Hepatocyte (in vitro differentiated cells): ENCODE data around the gene RPTOR. TPM values are rescaled to one million over a fixed set of nuclear protein-coding genes. Genes with fewer than 3 reads are reported as not detected.

Source experiments
- DNase-seq: peaks from one replicate; pipeline ENCODE4 v3.0.0-alpha.2; 2016; ENCODE audit warnings: low spot score
- H2AFZ ChIP-seq: fragments of 200-600 bp; sonication (generic); 2 replicates; pipeline ENCODE4 v1.6.0; 2016; ENCODE audit warnings: antibody characterized with exemption, mild to moderate bottlenecking
- H3K27ac ChIP-seq: fragments of 200-600 bp; sonication (generic); 2 replicates; pipeline ENCODE4 v1.5.1; 2016; ENCODE audit warnings: mild to moderate bottlenecking
- H3K27me3 ChIP-seq: fragments of 200-600 bp; sonication (generic); 2 replicates; pipeline ENCODE4 v1.6.1; 2016
- H3K36me3 ChIP-seq: fragments of 200-600 bp; sonication (generic); replicated peaks from 2 replicates; pipeline ENCODE4 v1.5.1; 2016; ENCODE audit warnings: low read depth; ENCODE audit not compliant: insufficient read depth
- H3K4me1 ChIP-seq: fragments of 200-600 bp; sonication (generic); 2 replicates; pipeline ENCODE4 v1.5.1; 2016; ENCODE audit warnings: mild to moderate bottlenecking, moderate library complexity; ENCODE audit not compliant: insufficient read depth
- H3K4me2 ChIP-seq: fragments of 200-600 bp; sonication (generic); 2 replicates; pipeline ENCODE4 v1.6.0; 2016
- H3K4me3 ChIP-seq: fragments of 200-600 bp; sonication (generic); 2 replicates; pipeline ENCODE4 v1.5.1; 2016; ENCODE audit warnings: mild to moderate bottlenecking
- H3K79me2 ChIP-seq: fragments of 200-600 bp; sonication (generic); 2 replicates; pipeline ENCODE4 v1.6.0; 2017; ENCODE audit warnings: mild to moderate bottlenecking
- H3K9me2 ChIP-seq: fragments of 200-600 bp; sonication (generic); replicated peaks from 2 replicates; pipeline ENCODE4 v1.6.0; 2017; ENCODE audit warnings: mild to moderate bottlenecking; ENCODE audit not compliant: insufficient read depth
- H3K9me3 ChIP-seq: fragments of 200-600 bp; sonication (generic); 2 replicates; pipeline ENCODE4 v1.5.1; 2016; ENCODE audit warnings: low read depth, mild to moderate bottlenecking
- H4K20me1 ChIP-seq: fragments of 200-600 bp; sonication (generic); 2 replicates; pipeline ENCODE4 v1.6.0; 2016; ENCODE audit warnings: mild to moderate bottlenecking; ENCODE audit not compliant: insufficient read depth, poor library complexity, severe bottlenecking
- EZH2 ChIP-seq: fragments of 200-600 bp; sonication (generic); IDR thresholded peaks from 2 replicates; pipeline ENCODE4 v1.6.1; 2016; ENCODE audit warnings: antibody characterized with exemption, mild to moderate bottlenecking, borderline replicate concordance
- EZH2phosphoT487 ChIP-seq: fragments of 200-600 bp; sonication (generic); IDR thresholded peaks from one replicate; pipeline ENCODE4 v1.6.1; 2018; ENCODE audit warnings: antibody characterized with exemption, mild to moderate bottlenecking, low read depth, moderate library complexity; ENCODE audit not compliant: unreplicated experiment, severe bottlenecking
- WGBS: methylation state at CpG from one replicate; pipeline ENCODE4 v1.1.6; 2016; ENCODE audit warnings: low lambda C conversion rate; ENCODE audit errors: missing lambda C conversion rate; 5-methylcytosine and 5-hydroxymethylcytosine counted together
- polyA plus RNA-seq: library from polyadenylated mRNA; unstranded; fragments of >200 nt; fragmentation: Nextera tagmentation; extraction: Ambion mirVana; gene quantifications from 2 replicates; pipeline ENCODE4 v1.2.1, GENCODE V29; 2016
- total RNA-seq: library from RNA; depleted of rRNA; stranded (reverse); fragments of >200 nt; gene quantifications from 2 replicates; pipeline ENCODE4 v1.2.3, GENCODE V29; 2014
- TF ChIP-seq, protein P1 (sequence below): fragments of 200-600 bp; sonication (generic); IDR thresholded peaks from 2 replicates; pipeline ENCODE4 v1.5.1; 2016; ENCODE audit warnings: antibody characterized with exemption, mild to moderate bottlenecking; ENCODE audit not compliant: poor library complexity

RPTOR gene
- total and polyA plus RNA-seq, 2 experiments from 2014 or later = 14.1 to 20.6 TPM

GRCh38 chr17:80818871-80819270 is 274.2 kb downstream of the RPTOR start:
- Histone ChIP-seq H3K4me2 (no peak overlapping the region), H4K20me1 (no peaks in the 10 kb centered on the region), H3K9me3 (no peaks in the 10 kb centered on the region), H3K27ac (no peak overlapping the region), H3K36me3 (no peaks in the 10 kb centered on the region), H3K4me1 (peaks cover 11% of the 10 kb centered on the region), H3K79me2 (no peaks in the 10 kb centered on the region), H3K4me3 (no peak overlapping the region), H3K27me3 (no peaks in the 10 kb centered on the region), H2AFZ (no peak overlapping the region), H3K9me2 (no peaks in the 10 kb centered on the region)
- TF ChIP-seq EZH2phosphoT487 = no peak
- TF ChIP-seq, protein P1, sequence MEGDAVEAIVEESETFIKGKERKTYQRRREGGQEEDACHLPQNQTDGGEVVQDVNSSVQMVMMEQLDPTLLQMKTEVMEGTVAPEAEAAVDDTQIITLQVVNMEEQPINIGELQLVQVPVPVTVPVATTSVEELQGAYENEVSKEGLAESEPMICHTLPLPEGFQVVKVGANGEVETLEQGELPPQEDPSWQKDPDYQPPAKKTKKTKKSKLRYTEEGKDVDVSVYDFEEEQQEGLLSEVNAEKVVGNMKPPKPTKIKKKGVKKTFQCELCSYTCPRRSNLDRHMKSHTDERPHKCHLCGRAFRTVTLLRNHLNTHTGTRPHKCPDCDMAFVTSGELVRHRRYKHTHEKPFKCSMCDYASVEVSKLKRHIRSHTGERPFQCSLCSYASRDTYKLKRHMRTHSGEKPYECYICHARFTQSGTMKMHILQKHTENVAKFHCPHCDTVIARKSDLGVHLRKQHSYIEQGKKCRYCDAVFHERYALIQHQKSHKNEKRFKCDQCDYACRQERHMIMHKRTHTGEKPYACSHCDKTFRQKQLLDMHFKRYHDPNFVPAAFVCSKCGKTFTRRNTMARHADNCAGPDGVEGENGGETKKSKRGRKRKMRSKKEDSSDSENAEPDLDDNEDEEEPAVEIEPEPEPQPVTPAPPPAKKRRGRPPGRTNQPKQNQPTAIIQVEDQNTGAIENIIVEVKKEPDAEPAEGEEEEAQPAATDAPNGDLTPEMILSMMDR = no peak
- no peak for TF ChIP-seq EZH2
- no peak for DNase-seq
- 85% methylated on average over 9 of the region's 9 CpGs for WGBS

DNA sequence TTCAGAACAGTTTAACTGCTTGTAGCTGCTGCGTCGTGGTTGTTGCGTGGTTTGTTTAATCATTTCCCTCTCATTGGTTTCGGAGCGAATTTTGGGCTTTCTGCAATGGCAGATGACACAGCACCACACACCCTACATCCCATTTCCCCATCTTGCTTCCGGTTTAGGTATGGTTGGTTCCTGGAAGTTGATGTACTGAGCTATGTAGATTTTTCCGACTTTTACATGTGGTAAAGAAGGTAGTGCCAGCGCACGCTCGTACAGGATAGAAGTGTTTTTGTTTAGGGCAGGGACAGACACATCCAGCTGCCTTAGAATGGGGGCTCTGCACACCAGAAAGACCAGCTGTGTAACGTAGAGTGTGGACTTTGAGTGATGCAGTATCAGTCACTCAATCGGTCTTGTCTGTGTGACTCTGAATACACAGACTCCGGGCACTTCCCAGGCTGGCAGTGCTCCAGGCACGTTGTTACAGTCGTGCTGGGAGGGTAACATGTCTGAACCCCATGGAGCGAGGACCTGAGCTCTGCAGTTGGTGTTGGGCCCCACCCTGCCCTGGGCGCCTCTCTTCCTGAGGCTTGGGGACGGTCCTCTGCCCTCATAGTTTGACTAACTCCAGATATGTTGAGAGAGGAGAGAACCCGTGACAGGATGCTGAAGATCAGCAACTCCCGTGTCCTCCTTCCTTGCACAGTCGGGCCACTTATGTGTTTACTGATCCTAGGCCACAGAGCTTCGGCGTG is 275.0 kb downstream of the RPTOR start:
- H3K79me2 ChIP-seq = no peaks in the 10 kb centered on the region
- H3K36me3 ChIP-seq = no peaks in the 10 kb centered on the region
- peak overlapping the region; percentile 80 for H3K27ac ChIP-seq
- H3K9me2 ChIP-seq = no peaks in the 10 kb centered on the region
- no peaks in the 10 kb centered on the region for H3K9me3 ChIP-seq
- WGBS = 85% methylated on average over 23 of the region's 23 CpGs
- TF ChIP-seq EZH2 = no peak
- TF ChIP-seq, protein P1 = no peak
- no peak for TF ChIP-seq EZH2phosphoT487
- no peak overlapping the region for H3K4me2 ChIP-seq
- H2AFZ ChIP-seq = no peak overlapping the region
- DNase-seq = no peak
- H3K27me3 ChIP-seq = no peaks in the 10 kb centered on the region
- no peaks in the 10 kb centered on the region for H4K20me1 ChIP-seq
- H3K4me1 ChIP-seq = peaks cover 17% of the 10 kb centered on the region
- H3K4me3 ChIP-seq = no peak overlapping the region

- Histone ChIP-seq H4K20me1 (no peaks in the 10 kb centered on the region), H3K9me2 (no peaks in the 10 kb centered on the region), H3K79me2 (no peaks in the 10 kb centered on the region), H3K36me3 (no peaks in the 10 kb centered on the region), H2AFZ (no peak overlapping the region), H3K4me1 (peaks cover 17% of the 10 kb centered on the region), H3K4me3 (no peak overlapping the region), H3K27me3 (no peaks in the 10 kb centered on the region), H3K4me2 (no peak overlapping the region), H3K27ac (peak overlapping the region; percentile 80), H3K9me3 (no peaks in the 10 kb centered on the region)
- 76% methylated on average over 13 of the region's 13 CpGs for WGBS
- peak; percentile 43 for DNase-seq
- TF ChIP-seq, protein P1 = no peak
- no peak for TF ChIP-seq EZH2
- no peak for TF ChIP-seq EZH2phosphoT487
These were observed 275.7 kb downstream of the RPTOR start for GRCh38 chr17:80820331-80820730.
